Neural progenitor cell (in vitro differentiated cells): ENCODE data around the gene C15orf40. TPM values are rescaled to one million over a fixed set of nuclear protein-coding genes. Genes with fewer than 3 reads are reported as not detected.
A peak's percentile ranks its signal among the peaks of the same experiment; 100 is the strongest.

Experiments used
- DNase-seq: peaks from one replicate; pipeline ENCODE4 v3.0.0-alpha.2; 2016; ENCODE audit warnings: low spot score
- H2AFZ ChIP-seq: fragments of 200-600 bp; sonication (generic); replicated peaks from 2 replicates; pipeline ENCODE4 v1.6.1; 2016; ENCODE audit warnings: antibody characterized with exemption
- H3F3A ChIP-seq: fragments of 200-600 bp; sonication (generic); 2 replicates; pipeline ENCODE4 v1.6.1; 2016; ENCODE audit warnings: antibody characterized with exemption, low read depth
- H3K27ac ChIP-seq: fragments of 200-600 bp; sonication (generic); 2 replicates; pipeline ENCODE4 v1.5.1; 2016; ENCODE audit warnings: mild to moderate bottlenecking
- H3K27me3 ChIP-seq: fragments of 200-600 bp; sonication (generic); 2 replicates; pipeline ENCODE4 v1.6.1; 2016; ENCODE audit warnings: mild to moderate bottlenecking, moderate library complexity
- H3K36me3 ChIP-seq: fragments of 200-600 bp; sonication (generic); 2 replicates; pipeline ENCODE4 v1.5.1; 2016
- H3K4me1 ChIP-seq: fragments of 200-600 bp; sonication (generic); 2 replicates; pipeline ENCODE4 v1.6.1; 2016; ENCODE audit warnings: mixed run types
- H3K4me2 ChIP-seq: fragments of 200-600 bp; sonication (generic); 2 replicates; pipeline ENCODE4 v1.6.1; 2016
- H3K4me3 ChIP-seq: fragments of 200-600 bp; sonication (generic); 2 replicates; pipeline ENCODE4 v1.5.1; 2016
- H3K79me2 ChIP-seq: fragments of 200-600 bp; sonication (generic); 2 replicates; pipeline ENCODE4 v1.6.1; 2016; ENCODE audit warnings: low read depth
- H3K9ac ChIP-seq: fragments of 200-600 bp; sonication (generic); 2 replicates; pipeline ENCODE4 v1.6.1; 2016
- H3K9me3 ChIP-seq: fragments of 200-600 bp; sonication (generic); 2 replicates; pipeline ENCODE4 v1.5.1; 2016; ENCODE audit warnings: low read depth
- H4K20me1 ChIP-seq: fragments of 200-600 bp; sonication (generic); 2 replicates; pipeline ENCODE4 v1.6.1; 2016; ENCODE audit warnings: low read depth
- H3K27ac Mint-ChIP-seq: 3 replicates; pipeline ENCODE4 v1.8.0; 2021; ENCODE audit warnings: mixed read lengths
- H3K27me3 Mint-ChIP-seq: 2 replicates; pipeline ENCODE4 v1.8.0; 2022; ENCODE audit warnings: low read depth, mild to moderate bottlenecking, inconsistent platforms, moderate library complexity, mixed read lengths; ENCODE audit not compliant: insufficient read depth
- H3K36me3 Mint-ChIP-seq: 3 replicates; pipeline ENCODE4 v1.8.0; 2021; ENCODE audit warnings: mixed read lengths
- H3K4me1 Mint-ChIP-seq: 3 replicates; pipeline ENCODE4 v1.8.0; 2021; ENCODE audit warnings: mixed read lengths
- H3K4me3 Mint-ChIP-seq: 3 replicates; pipeline ENCODE4 v1.8.0; 2021; ENCODE audit warnings: mild to moderate bottlenecking, moderate library complexity, mixed read lengths
- H3K9me3 Mint-ChIP-seq: 3 replicates; pipeline ENCODE4 v1.8.0; 2020; ENCODE audit warnings: mixed read lengths
- CTCF ChIP-seq: fragments of 200-600 bp; sonication (generic); IDR thresholded peaks from 2 replicates; pipeline ENCODE4 v1.5.1; 2017; ENCODE audit warnings: antibody characterized with exemption, mild to moderate bottlenecking
- EZH2 ChIP-seq: fragments of 200-600 bp; sonication (generic); IDR thresholded peaks from 2 replicates; pipeline ENCODE4 v1.6.1; 2017; ENCODE audit warnings: antibody characterized with exemption, mild to moderate bottlenecking, moderate library complexity
- EZH2phosphoT487 ChIP-seq: fragments of 200-600 bp; sonication (generic); IDR thresholded peaks from 2 replicates; pipeline ENCODE4 v1.6.1; 2017; ENCODE audit warnings: antibody characterized with exemption
- total RNA-seq: library from RNA; depleted of rRNA; stranded (reverse); fragments of >200 nt; gene quantifications from 2 replicates; pipeline ENCODE4 v1.2.3, GENCODE V29; 2015; ENCODE audit warnings: low replicate concordance

Gene C15orf40
- total RNA-seq, 1 donor from 2014 or later, result 8.1 TPM

GRCh38 chr15:82995938-82996337 is 15.5 kb downstream of the C15orf40 start:
- H3K9ac ChIP-seq, result no peak overlapping the region
- no peak for TF ChIP-seq CTCF
- H3K4me2 ChIP-seq, result no peak overlapping the region
- no peak overlapping the region for H3K4me3 ChIP-seq
- no peaks in the 10 kb centered on the region for H3K36me3 ChIP-seq
- Mint-ChIP-seq H3K36me3 (peaks cover 6% of the 10 kb centered on the region), H3K27ac (peak overlapping the region; percentile 57), H3K4me1 (peaks cover 6% of the 10 kb centered on the region), H3K9me3 (peaks cover 4% of the 10 kb centered on the region), H3K27me3 (peaks cover 3% of the 10 kb centered on the region), H3K4me3 (no peak overlapping the region)
- H3K4me1 ChIP-seq, result no peaks in the 10 kb centered on the region
- H3K79me2 ChIP-seq, result no peaks in the 10 kb centered on the region
- H3K27me3 ChIP-seq, result no peaks in the 10 kb centered on the region
- H2AFZ ChIP-seq, result no peak overlapping the region
- no peaks in the 10 kb centered on the region for H3K9me3 ChIP-seq
- DNase-seq, result no peak
- H4K20me1 ChIP-seq, result no peaks in the 10 kb centered on the region
- no peak overlapping the region for H3K27ac ChIP-seq
- peaks cover 8% of the 10 kb centered on the region for H3F3A ChIP-seq

GRCh38 chr15:82995076-82995475 is 16.4 kb downstream of the C15orf40 start:
- Histone ChIP-seq H3K4me2 (no peak overlapping the region), H3K4me1 (no peaks in the 10 kb centered on the region), H3K9ac (no peak overlapping the region), H3K79me2 (no peaks in the 10 kb centered on the region), H3F3A (peaks cover 8% of the 10 kb centered on the region), H3K27ac (no peak overlapping the region), H2AFZ (no peak overlapping the region), H3K4me3 (no peak overlapping the region), H4K20me1 (no peaks in the 10 kb centered on the region), H3K27me3 (no peaks in the 10 kb centered on the region), H3K9me3 (no peaks in the 10 kb centered on the region), H3K36me3 (no peaks in the 10 kb centered on the region)
- Mint-ChIP-seq H3K9me3 (peaks cover 4% of the 10 kb centered on the region), H3K27ac (no peak overlapping the region), H3K4me1 (peaks cover 2% of the 10 kb centered on the region), H3K27me3 (peaks cover 3% of the 10 kb centered on the region), H3K4me3 (no peak overlapping the region), H3K36me3 (peaks cover 6% of the 10 kb centered on the region)
- TF ChIP-seq EZH2 (no peak), EZH2phosphoT487 (no peak), CTCF (no peak)
- no peak for DNase-seq

- DNase-seq, result no peak
- Mint-ChIP-seq H3K27me3 (peaks cover 3% of the 10 kb centered on the region), H3K4me1 (no peaks in the 10 kb centered on the region), H3K36me3 (no peaks in the 10 kb centered on the region), H3K4me3 (no peak overlapping the region), H3K9me3 (no peaks in the 10 kb centered on the region), H3K27ac (no peak overlapping the region)
- H3K4me1 ChIP-seq, result no peaks in the 10 kb centered on the region
- no peak overlapping the region for H3K27ac ChIP-seq
- TF ChIP-seq EZH2, result no peak
- no peak for TF ChIP-seq EZH2phosphoT487
- no peak for TF ChIP-seq CTCF
- peaks cover 8% of the 10 kb centered on the region for H3F3A ChIP-seq
- H3K79me2 ChIP-seq, result no peaks in the 10 kb centered on the region
- H3K27me3 ChIP-seq, result no peaks in the 10 kb centered on the region
- no peak overlapping the region for H3K9ac ChIP-seq
- H3K36me3 ChIP-seq, result peaks cover 3% of the 10 kb centered on the region
- H3K4me2 ChIP-seq, result no peak overlapping the region
- no peaks in the 10 kb centered on the region for H3K9me3 ChIP-seq
- H3K4me3 ChIP-seq, result no peak overlapping the region
- no peak overlapping the region for H2AFZ ChIP-seq
- no peaks in the 10 kb centered on the region for H4K20me1 ChIP-seq
Observed at GRCh38 chr15:82993144-82993543, 18.3 kb downstream of the C15orf40 start.
